ENCODE results near the gene CNEP1R1. TPM values are rescaled to one million over a fixed set of nuclear protein-coding genes. Genes with fewer than 3 reads are reported as not detected.

CNEP1R1 gene
- total and polyA plus RNA-seq, 2 of the 8 experiments (the other 6 are each of a cell fraction or from before 2014, with no cell fraction given), result 10.6 to 13.6 TPM

Small RNA genes lying within 50 kb of the gene (small RNA-seq; reads per million reads assigned to genes)
- gene RF00017 (ENCODE audit: insufficient read depth), result not detected

Other genes starting within 250 kb of the CNEP1R1 start
- gene ZNF423, start 169.1 kb upstream of the CNEP1R1 start, total RNA-seq (2021; fragmentation: NEBNext Ultra II Directional; extraction: Animal tissue kit (Norgen Biotek cat#: 25700)), result 52.3 and 55.0 TPM in 2 replicates
- gene ZNF423, start 169.1 kb upstream of the CNEP1R1 start, polyA plus RNA-seq (2011; rRNA removed), result 38.2 and 41.2 TPM in 2 replicates
- 22.2 and 29.2 TPM in 2 replicates for gene HEATR3, start 40.7 kb downstream of the CNEP1R1 start, total RNA-seq (2021; fragmentation: NEBNext Ultra II Directional; extraction: Animal tissue kit (Norgen Biotek cat#: 25700))
- 8.9 and 13.0 TPM in 2 replicates for gene HEATR3, start 40.7 kb downstream of the CNEP1R1 start, polyA plus RNA-seq (2011; rRNA removed)
- gene TENT4B, start 128.1 kb downstream of the CNEP1R1 start, total RNA-seq (2021; fragmentation: NEBNext Ultra II Directional; extraction: Animal tissue kit (Norgen Biotek cat#: 25700)), result 14.3 and 15.7 TPM in 2 replicates
- 3.1 and 4.2 TPM in 2 replicates for gene TENT4B, start 128.1 kb downstream of the CNEP1R1 start, polyA plus RNA-seq (2011; rRNA removed)
- gene ADCY7, start 241.3 kb downstream of the CNEP1R1 start, total RNA-seq (2021; fragmentation: NEBNext Ultra II Directional; extraction: Animal tissue kit (Norgen Biotek cat#: 25700)), result 4.7 and 5.1 TPM in 2 replicates
- gene ADCY7, start 241.3 kb downstream of the CNEP1R1 start, polyA plus RNA-seq (2011; rRNA removed), result 2.4 and 5.5 TPM in 2 replicates